ENCODE measurements around the gene HACD3.

HACD3 gene

GRCh38 chr15:65556622-65557021, 26.4 kb downstream of the HACD3 start:
- no peak for DNase-seq (ENCODE audit: low read depth, low spot score)
- ChIA-PET CTCF (interaction anchor here (0.9 kb wide), 1 partner anchor 68 kb away, joined by 3 read pairs; no protein-coding TSS in a partner anchor), POLR2A (no interaction called here)
- no peak for TF ChIP-seq CTCF (IDR thresholded peaks at IDR 0.05; ENCODE audit: insufficient read depth, low read length, missing control alignments)
- H3K4me3 ChIP-seq (ENCODE audit: low read depth, low read length) = no peak overlapping the region

- no peak for TF ChIP-seq CTCF (IDR thresholded peaks at IDR 0.05; ENCODE audit: insufficient read depth, low read length, missing control alignments)
- ChIA-PET CTCF (interaction anchor here (0.9 to 1.4 kb wide), 2 partner anchors 19 to 52 kb away, joined by 3 to 5 read pairs; partner anchors contain the start of gene INTS14), POLR2A (no interaction called here)
- H3K4me3 ChIP-seq (ENCODE audit: low read depth, low read length) = no peak overlapping the region
- DNase-seq (ENCODE audit: low read depth, low spot score) = no peak
These were observed 28.1 kb downstream of the HACD3 start for GRCh38 chr15:65558336-65558735.

- TF ChIP-seq CTCF (IDR thresholded peaks at IDR 0.05; ENCODE audit: insufficient read depth, low read length, missing control alignments) = no peak
- ChIA-PET POLR2A (no interaction called here), CTCF (interaction anchor here (1.2 to 1.4 kb wide), 2 partner anchors 13 to 20 kb away, joined by 4 to 5 read pairs; no protein-coding TSS in a partner anchor)
- no peak overlapping the region for H3K4me3 ChIP-seq (ENCODE audit: low read depth, low read length)
- no peak for DNase-seq (ENCODE audit: low read depth, low spot score)
These were observed 28.9 kb downstream of the HACD3 start for GRCh38 chr15:65558997-65559760.

- no peak overlapping the region for H3K4me3 ChIP-seq (ENCODE audit: low read depth, low read length)
- no peak for TF ChIP-seq CTCF (IDR thresholded peaks at IDR 0.05; ENCODE audit: insufficient read depth, low read length, missing control alignments)
- ChIA-PET POLR2A (no interaction called here), CTCF (interaction anchor here (1.2 kb wide), 1 partner anchor 14 kb away, joined by 4 read pairs; no protein-coding TSS in a partner anchor)
- DNase-seq (ENCODE audit: low read depth, low spot score) = no peak
These were observed 29.7 kb downstream of the HACD3 start for GRCh38 chr15:65559941-65560340.

- DNase-seq (ENCODE audit: low read depth, low spot score) = no peak
- POLR2A ChIA-PET = no interaction called here
These were observed 31.7 kb downstream of the HACD3 start for GRCh38 chr15:65561934-65562333.

More at GRCh38 chr15:65561934-65562333, 31.7 kb downstream of the HACD3 start:
- no peak overlapping the region for H3K4me3 ChIP-seq (ENCODE audit: low read depth, low read length)
- CTCF ChIA-PET = no interaction called here
- no peak for TF ChIP-seq CTCF (IDR thresholded peaks at IDR 0.05; ENCODE audit: insufficient read depth, low read length, missing control alignments)
